BJ (cell line): ENCODE data around the gene KBTBD12. TPM values are rescaled to one million over a fixed set of nuclear protein-coding genes. Genes with fewer than 3 reads are reported as not detected.

Experiments used
- CTCF ChIA-PET: fragments of 350-600 bp; formaldehyde crosslinking; extraction: SDS; loops from one replicate; lab custom pipeline; 2021; ENCODE audit warnings: antibody characterized with exemption, inconsistent platforms; lab: Yijun Ruan, JAX
- POLR2A ChIA-PET: fragments of 300-600 bp; sonication (Branson Sonifier 250); formaldehyde crosslinking; extraction: SDS; loops from one replicate; lab custom pipeline; 2021; ENCODE audit warnings: antibody characterized with exemption; lab: Charles Lee
- DNase-seq: peaks from one replicate; pipeline ENCODE4 v3.0.0-alpha.2; 2011; ENCODE audit warnings: low read depth
- H3K27me3 ChIP-seq: 2 replicates; pipeline ENCODE4 v1.6.0; 2011; ENCODE audit warnings: low read length; ENCODE audit not compliant: control insufficient read depth, insufficient read depth
- H3K36me3 ChIP-seq: 2 replicates; pipeline ENCODE4 v1.5.1; 2011; ENCODE audit warnings: low read length; ENCODE audit not compliant: control insufficient read depth, insufficient read depth
- H3K4me3 ChIP-seq: 2 replicates; pipeline ENCODE4 v1.5.1; 2011; ENCODE audit warnings: low read depth, mild to moderate bottlenecking, control low read depth, low read length
- CTCF ChIP-seq: IDR thresholded peaks from 2 replicates; pipeline ENCODE4 v1.5.1; 2011; ENCODE audit warnings: low read depth, mild to moderate bottlenecking, control low read depth, inconsistent platforms, low read length, moderate library complexity; ENCODE audit not compliant: insufficient read depth
- polyA plus RNA-seq: library from polyadenylated mRNA; depleted of rRNA; stranded (reverse); fragments of >200 nt; gene quantifications from 2 replicates; pipeline ENCODE4 v1.2.3, GENCODE V29; 2011

The KBTBD12 gene
- polyA plus RNA-seq, 1 experiment: not detected

GRCh38 chr3:127986803-127987202, 71.8 kb downstream of the KBTBD12 start:
- no peak for DNase-seq
- no peak for TF ChIP-seq CTCF
- H3K36me3 ChIP-seq: no peaks in the 10 kb centered on the region
- peaks cover 2% of the 10 kb centered on the region; the same call in 1 of the 2 replicates for H3K27me3 ChIP-seq
- no peak overlapping the region for H3K4me3 ChIP-seq
- CTCF ChIA-PET: no interaction called here
- POLR2A ChIA-PET: no interaction called here

- Histone ChIP-seq H3K36me3 (no peaks in the 10 kb centered on the region), H3K27me3 (peaks cover 2% of the 10 kb centered on the region; the same call in 1 of the 2 replicates), H3K4me3 (no peak overlapping the region)
- ChIA-PET CTCF (no interaction called here), POLR2A (no interaction called here)
- no peak for DNase-seq
- no peak for TF ChIP-seq CTCF
Measured at GRCh38 chr3:127987309-127987995, 72.4 kb downstream of the KBTBD12 start.

- H3K4me3 ChIP-seq: no peak overlapping the region
- DNase-seq: peak; percentile 16
- POLR2A ChIA-PET: no interaction called here
- no peaks in the 10 kb centered on the region for H3K36me3 ChIP-seq
- H3K27me3 ChIP-seq: peaks cover 2% of the 10 kb centered on the region; the same call in 1 of the 2 replicates
- TF ChIP-seq CTCF: no peak
- CTCF ChIA-PET: no interaction called here
Measured at GRCh38 chr3:127988770-127989557, 73.9 kb downstream of the KBTBD12 start.

- ChIA-PET CTCF (no interaction called here), POLR2A (no interaction called here)
- H3K27me3 ChIP-seq: peaks cover 2% of the 10 kb centered on the region; the same call in 1 of the 2 replicates
- no peak for TF ChIP-seq CTCF
- no peak for DNase-seq
- H3K4me3 ChIP-seq: no peak overlapping the region
- no peaks in the 10 kb centered on the region for H3K36me3 ChIP-seq
Measured at GRCh38 chr3:127990051-127990450, 75.0 kb downstream of the KBTBD12 start.

GRCh38 chr3:127990461-127990860, 75.4 kb downstream of the KBTBD12 start:
- no peak for TF ChIP-seq CTCF
- Histone ChIP-seq H3K27me3 (peaks cover 2% of the 10 kb centered on the region; the same call in 1 of the 2 replicates), H3K4me3 (no peak overlapping the region), H3K36me3 (no peaks in the 10 kb centered on the region)
- POLR2A ChIA-PET: no interaction called here
- no peak for DNase-seq
- CTCF ChIA-PET: no interaction called here
